HG03045 (cell line): ENCODE data around the gene BTBD10.

Source experiments
- ATAC-seq: cut with Tn5 transposase; IDR thresholded peaks from one replicate; pipeline ENCODE4 v1.9.1; 2021; ENCODE audit warnings: mild to moderate bottlenecking, moderate library complexity; ENCODE audit not compliant: unreplicated experiment

BTBD10 gene

DNA sequence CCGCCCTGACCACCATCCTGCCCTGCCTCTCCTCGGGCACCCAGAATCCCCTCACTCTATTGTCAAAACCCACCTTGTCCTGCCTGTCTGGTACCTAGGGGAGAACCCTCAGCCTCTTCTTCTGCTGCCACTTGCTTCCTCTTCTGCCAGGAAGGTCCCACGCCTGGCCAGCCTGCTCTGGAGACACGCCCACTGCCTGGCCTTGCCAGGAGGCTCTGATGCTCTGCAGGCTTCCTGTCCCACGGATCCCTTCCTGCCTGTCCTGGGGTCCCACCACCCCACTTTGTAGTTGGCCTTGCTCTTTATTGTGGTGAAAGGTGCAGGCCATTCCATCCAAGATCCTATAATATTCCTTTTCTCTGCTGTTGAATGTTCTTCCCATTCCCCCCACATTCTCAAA, 122.0 kb downstream of the BTBD10 start:
- no peak for ATAC-seq

DNA sequence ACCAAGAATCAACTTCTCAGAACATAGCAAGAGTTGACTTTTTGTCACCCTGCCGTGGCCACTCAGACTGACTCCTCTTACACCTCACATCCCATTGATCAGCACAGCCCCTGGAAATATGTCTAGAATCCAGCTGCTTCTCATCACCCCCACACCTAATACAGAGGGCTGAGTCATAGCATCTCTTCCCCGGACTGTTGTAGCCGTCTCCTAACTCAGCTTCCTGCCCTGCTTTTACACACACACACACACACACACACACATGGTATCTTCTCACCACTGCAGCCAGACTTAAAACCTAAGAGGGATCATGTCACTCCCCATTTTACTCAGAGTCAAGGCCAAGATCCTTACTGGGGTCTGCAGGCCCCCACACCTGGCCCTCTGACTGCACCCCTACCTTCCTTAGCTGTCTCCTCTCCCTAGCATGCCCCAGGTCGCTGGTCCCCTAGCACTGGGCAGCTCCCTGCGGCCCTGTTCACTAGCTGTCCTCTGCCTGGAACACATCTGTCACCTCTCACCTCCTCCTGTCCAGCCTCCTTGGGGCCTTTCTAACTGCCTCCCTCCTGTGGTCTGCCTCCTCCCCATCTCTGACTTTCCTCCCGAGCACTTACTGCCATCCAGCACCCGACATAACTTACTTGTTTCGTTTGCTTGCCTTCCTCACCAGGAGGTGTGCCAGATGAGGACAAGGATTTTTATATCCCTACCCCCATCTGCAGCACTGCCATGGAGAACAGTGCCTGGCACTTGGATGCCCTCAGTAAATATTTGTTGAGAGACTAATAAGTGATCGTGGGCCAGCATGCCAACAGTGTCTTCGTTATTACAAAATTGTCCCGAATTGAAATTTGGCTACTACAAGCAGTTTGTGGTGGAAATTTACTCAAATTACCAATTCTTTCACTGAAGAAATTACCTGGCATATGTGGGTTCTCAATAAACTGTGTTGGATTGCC, 123.5 kb downstream of the BTBD10 start:
- ATAC-seq = no peak

DNA sequence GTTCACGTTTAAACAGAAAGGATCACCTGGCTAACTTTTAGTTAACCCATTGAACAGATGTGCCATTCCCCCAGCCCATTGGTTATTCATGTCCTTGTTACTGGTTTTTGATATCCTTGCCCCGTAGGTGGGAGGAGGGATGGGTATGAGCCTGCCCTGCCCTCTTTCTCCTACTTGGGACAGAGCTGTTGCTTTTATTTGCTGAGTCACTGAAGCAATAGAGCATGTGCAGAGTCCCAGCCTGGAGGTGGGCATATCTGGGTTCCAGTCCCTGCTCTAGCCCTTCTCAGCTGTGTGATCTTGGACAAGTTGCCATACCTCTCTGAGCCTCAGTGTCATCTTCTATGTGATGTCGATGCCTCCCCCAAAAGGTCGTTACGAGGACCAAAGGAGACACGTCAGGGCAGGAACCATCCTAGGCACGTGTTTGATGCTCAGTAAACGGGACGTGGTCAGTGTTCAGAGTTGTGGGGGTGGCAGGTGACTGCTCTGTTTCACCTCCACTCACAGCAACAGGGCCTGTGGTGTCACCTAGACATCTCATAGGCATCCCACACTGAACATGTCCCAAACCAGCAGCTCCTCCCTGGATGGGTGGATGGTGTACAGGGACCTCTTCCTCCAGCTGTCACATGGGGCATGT, 124.5 kb downstream of the BTBD10 start:
- ATAC-seq = no peak

DNA sequence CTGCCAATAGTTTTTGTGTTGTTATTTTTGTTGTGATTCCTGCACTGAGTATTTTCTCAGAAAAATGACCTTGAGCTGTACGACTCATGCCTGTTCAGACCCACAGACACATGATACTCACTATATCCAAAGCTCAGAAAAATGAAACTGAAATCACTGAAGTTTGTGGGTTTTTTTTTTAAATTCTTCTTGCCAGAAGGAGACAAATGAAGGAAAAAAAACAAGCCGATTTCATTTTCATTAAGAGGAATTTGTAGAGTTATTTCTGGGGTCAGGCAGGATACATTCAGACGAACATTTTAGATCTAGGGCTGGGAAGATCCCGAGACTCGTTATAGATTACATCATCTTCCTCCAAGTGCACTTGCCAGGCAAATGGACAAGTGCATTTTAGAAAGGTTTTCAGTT, 125.0 kb downstream of the BTBD10 start:
- ATAC-seq = no peak
